Measurements from ENCODE around the gene GPR68. TPM values are rescaled to one million over a fixed set of nuclear protein-coding genes. Genes with fewer than 3 reads are reported as not detected.
A peak's percentile ranks its signal among the peaks of the same experiment; 100 is the strongest.

GPR68 gene
- total and polyA plus RNA-seq, 2 experiments from 2014 or later = 0.19 to 0.35 TPM

DNA sequence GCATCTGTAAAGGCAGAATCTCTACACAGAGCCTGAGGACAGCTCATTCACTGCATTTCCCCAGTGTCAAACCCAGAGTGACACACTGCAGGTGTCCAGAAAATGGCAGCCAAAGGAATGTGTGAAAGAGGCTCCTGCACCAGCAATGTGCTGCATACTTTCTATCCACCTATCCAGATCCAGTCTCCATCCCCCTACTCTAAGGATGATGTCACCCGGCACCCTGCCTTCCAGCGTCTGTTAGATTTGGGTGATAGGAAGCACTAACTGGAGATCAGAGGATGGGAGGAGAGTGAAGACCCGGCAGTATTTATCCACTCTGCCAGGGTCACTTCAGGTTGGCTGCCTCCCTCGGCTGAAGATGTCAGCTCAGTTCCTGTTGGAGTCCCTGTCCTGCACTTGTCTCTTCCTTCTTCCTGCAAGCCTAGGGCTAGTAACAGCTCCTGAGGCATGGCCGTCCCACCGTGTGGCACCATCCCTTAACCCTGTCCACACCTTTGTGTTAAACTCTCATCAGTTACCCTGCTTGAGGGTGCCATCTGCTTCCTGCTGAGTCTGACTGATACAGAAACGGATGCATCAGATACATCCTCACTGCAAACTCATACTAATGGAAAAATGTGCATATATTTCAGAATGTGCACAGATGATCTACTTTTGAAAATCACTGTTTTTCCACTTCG, 13.0 kb upstream of the GPR68 start:
- Histone ChIP-seq H3K4me2 (no peak overlapping the region), H3K4me1 (ENCODE audit: insufficient read depth) (peaks cover 7% of the 10 kb centered on the region), H4K20me1 (replicated peaks; ENCODE audit: insufficient read depth) (no peaks in the 10 kb centered on the region), H3K9me2 (ENCODE audit: insufficient read depth) (no peaks in the 10 kb centered on the region), H3K36me3 (ENCODE audit: insufficient read depth) (no peaks in the 10 kb centered on the region), H2AFZ (peak overlapping the region; percentile 47; the same call in 1 of the 2 replicates), H3F3A (replicated peaks; ENCODE audit: low read depth) (0 out of 2 replicates have a peak, but pooled peaks cover 5% of the 10 kb centered on the region), H3K4me3 (no peak overlapping the region), H3K79me2 (replicated peaks; ENCODE audit: insufficient read depth) (no peaks in the 10 kb centered on the region), H3K27me3 (ENCODE audit: insufficient read depth) (peaks cover 17% of the 10 kb centered on the region), H3K27ac (ENCODE audit: low read depth) (no peak overlapping the region)
- no peak for ATAC-seq
- H3K4me1 Mint-ChIP-seq = peaks cover 15% of the 10 kb centered on the region
- no peak for DNase-seq (ENCODE audit: low spot score)
- H3K36me3 Mint-ChIP-seq (ENCODE audit: low read depth) = no peaks in the 10 kb centered on the region
- H3K27me3 Mint-ChIP-seq (ENCODE audit: insufficient read depth, low read depth, poor library complexity) = peaks cover 18% of the 10 kb centered on the region
- no peaks in the 10 kb centered on the region; the same call in 2 of the 3 replicates for H3K9me3 Mint-ChIP-seq
- no peak overlapping the region for H3K4me3 Mint-ChIP-seq
- no peak overlapping the region for H3K27ac Mint-ChIP-seq
- TF ChIP-seq, protein P1, sequence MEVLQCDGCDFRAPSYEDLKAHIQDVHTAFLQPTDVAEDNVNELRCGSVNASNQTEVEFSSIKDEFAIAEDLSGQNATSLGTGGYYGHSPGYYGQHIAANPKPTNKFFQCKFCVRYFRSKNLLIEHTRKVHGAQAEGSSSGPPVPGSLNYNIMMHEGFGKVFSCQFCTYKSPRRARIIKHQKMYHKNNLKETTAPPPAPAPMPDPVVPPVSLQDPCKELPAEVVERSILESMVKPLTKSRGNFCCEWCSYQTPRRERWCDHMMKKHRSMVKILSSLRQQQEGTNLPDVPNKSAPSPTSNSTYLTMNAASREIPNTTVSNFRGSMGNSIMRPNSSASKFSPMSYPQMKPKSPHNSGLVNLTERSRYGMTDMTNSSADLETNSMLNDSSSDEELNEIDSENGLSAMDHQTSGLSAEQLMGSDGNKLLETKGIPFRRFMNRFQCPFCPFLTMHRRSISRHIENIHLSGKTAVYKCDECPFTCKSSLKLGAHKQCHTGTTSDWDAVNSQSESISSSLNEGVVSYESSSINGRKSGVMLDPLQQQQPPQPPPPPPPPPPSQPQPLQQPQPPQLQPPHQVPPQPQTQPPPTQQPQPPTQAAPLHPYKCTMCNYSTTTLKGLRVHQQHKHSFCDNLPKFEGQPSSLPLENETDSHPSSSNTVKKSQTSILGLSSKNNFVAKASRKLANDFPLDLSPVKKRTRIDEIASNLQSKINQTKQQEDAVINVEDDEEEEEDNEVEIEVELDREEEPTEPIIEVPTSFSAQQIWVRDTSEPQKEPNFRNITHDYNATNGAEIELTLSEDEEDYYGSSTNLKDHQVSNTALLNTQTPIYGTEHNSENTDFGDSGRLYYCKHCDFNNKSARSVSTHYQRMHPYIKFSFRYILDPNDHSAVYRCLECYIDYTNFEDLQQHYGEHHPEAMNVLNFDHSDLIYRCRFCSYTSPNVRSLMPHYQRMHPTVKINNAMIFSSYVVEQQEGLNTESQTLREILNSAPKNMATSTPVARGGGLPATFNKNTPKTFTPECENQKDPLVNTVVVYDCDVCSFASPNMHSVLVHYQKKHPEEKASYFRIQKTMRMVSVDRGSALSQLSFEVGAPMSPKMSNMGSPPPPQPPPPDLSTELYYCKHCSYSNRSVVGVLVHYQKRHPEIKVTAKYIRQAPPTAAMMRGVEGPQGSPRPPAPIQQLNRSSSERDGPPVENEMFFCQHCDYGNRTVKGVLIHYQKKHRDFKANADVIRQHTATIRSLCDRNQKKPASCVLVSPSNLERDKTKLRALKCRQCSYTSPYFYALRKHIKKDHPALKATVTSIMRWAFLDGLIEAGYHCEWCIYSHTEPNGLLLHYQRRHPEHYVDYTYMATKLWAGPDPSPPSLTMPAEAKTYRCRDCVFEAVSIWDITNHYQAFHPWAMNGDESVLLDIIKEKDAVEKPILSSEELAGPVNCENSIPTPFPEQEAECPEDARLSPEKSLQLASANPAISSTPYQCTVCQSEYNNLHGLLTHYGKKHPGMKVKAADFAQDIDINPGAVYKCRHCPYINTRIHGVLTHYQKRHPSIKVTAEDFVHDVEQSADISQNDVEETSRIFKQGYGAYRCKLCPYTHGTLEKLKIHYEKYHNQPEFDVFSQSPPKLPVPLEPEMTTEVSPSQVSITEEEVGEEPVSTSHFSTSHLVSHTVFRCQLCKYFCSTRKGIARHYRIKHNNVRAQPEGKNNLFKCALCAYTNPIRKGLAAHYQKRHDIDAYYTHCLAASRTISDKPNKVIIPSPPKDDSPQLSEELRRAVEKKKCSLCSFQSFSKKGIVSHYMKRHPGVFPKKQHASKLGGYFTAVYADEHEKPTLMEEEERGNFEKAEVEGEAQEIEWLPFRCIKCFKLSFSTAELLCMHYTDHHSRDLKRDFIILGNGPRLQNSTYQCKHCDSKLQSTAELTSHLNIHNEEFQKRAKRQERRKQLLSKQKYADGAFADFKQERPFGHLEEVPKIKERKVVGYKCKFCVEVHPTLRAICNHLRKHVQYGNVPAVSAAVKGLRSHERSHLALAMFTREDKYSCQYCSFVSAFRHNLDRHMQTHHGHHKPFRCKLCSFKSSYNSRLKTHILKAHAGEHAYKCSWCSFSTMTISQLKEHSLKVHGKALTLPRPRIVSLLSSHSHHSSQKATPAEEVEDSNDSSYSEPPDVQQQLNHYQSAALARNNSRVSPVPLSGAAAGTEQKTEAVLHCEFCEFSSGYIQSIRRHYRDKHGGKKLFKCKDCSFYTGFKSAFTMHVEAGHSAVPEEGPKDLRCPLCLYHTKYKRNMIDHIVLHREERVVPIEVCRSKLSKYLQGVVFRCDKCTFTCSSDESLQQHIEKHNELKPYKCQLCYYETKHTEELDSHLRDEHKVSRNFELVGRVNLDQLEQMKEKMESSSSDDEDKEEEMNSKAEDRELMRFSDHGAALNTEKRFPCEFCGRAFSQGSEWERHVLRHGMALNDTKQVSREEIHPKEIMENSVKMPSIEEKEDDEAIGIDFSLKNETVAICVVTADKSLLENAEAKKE (CRISPR knock-in tag; IDR thresholded peaks at IDR 0.05) = no peak
- TF ChIP-seq, protein P2, sequence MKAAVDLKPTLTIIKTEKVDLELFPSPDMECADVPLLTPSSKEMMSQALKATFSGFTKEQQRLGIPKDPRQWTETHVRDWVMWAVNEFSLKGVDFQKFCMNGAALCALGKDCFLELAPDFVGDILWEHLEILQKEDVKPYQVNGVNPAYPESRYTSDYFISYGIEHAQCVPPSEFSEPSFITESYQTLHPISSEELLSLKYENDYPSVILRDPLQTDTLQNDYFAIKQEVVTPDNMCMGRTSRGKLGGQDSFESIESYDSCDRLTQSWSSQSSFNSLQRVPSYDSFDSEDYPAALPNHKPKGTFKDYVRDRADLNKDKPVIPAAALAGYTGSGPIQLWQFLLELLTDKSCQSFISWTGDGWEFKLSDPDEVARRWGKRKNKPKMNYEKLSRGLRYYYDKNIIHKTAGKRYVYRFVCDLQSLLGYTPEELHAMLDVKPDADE (IDR thresholded peaks at IDR 0.05) = no peak
- no peak for TF ChIP-seq EZH2phosphoT487 (IDR thresholded peaks at IDR 0.05; ENCODE audit: unreplicated experiment)

DNA sequence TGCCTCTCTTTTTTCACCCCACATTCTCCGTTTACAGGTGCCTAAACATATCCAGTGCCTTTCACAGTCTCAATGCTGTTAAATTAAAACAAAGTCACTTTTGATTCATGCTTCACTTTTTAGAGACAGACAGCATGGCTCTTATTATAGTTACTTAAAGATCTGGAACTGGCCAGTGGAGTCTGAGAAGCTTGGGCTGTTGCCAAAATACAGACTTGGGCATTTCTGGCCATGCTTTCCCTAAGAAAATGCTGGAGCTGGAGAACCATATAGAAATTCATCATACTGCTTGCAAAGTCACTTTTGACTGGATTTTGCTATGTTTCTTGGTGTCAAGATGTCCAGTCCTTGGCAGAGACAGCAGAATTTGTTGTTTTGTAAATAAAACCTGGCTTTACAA, 12.2 kb upstream of the GPR68 start:
- Histone ChIP-seq H3K9me2 (ENCODE audit: insufficient read depth) (no peaks in the 10 kb centered on the region), H3K27me3 (ENCODE audit: insufficient read depth) (peaks cover 25% of the 10 kb centered on the region), H2AFZ (no peak overlapping the region), H3K4me2 (no peak overlapping the region), H3K4me3 (no peak overlapping the region), H3K4me1 (ENCODE audit: insufficient read depth) (peaks cover 9% of the 10 kb centered on the region), H3K36me3 (ENCODE audit: insufficient read depth) (no peaks in the 10 kb centered on the region), H4K20me1 (replicated peaks; ENCODE audit: insufficient read depth) (no peaks in the 10 kb centered on the region), H3F3A (replicated peaks; ENCODE audit: low read depth) (0 out of 2 replicates have a peak, but pooled peaks cover 5% of the 10 kb centered on the region), H3K79me2 (replicated peaks; ENCODE audit: insufficient read depth) (no peaks in the 10 kb centered on the region), H3K27ac (ENCODE audit: low read depth) (no peak overlapping the region)
- Mint-ChIP-seq H3K4me3 (no peak overlapping the region), H3K4me1 (peaks cover 15% of the 10 kb centered on the region), H3K36me3 (ENCODE audit: low read depth) (no peaks in the 10 kb centered on the region), H3K9me3 (no peaks in the 10 kb centered on the region; the same call in 2 of the 3 replicates), H3K27ac (no peak overlapping the region), H3K27me3 (ENCODE audit: insufficient read depth, low read depth, poor library complexity) (peaks cover 24% of the 10 kb centered on the region)
- DNase-seq (ENCODE audit: low spot score) (no peak), ATAC-seq (no peak)
- TF ChIP-seq ZNF114 (CRISPR knock-in tag; IDR thresholded peaks at IDR 0.05) (no peak), ZNF331 (CRISPR knock-in tag; IDR thresholded peaks at IDR 0.05; ENCODE audit: low read depth) (no peak), EZH2 (IDR thresholded peaks at IDR 0.05; ENCODE audit: low read depth, unreplicated experiment) (no peak), EZH2phosphoT487 (IDR thresholded peaks at IDR 0.05; ENCODE audit: unreplicated experiment) (no peak), CREB1 (CRISPR knock-in tag; IDR thresholded peaks at IDR 0.05; ENCODE audit: low read depth) (no peak)
- TF ChIP-seq, protein P2 (IDR thresholded peaks at IDR 0.05) = no peak
- TF ChIP-seq, protein P3, sequence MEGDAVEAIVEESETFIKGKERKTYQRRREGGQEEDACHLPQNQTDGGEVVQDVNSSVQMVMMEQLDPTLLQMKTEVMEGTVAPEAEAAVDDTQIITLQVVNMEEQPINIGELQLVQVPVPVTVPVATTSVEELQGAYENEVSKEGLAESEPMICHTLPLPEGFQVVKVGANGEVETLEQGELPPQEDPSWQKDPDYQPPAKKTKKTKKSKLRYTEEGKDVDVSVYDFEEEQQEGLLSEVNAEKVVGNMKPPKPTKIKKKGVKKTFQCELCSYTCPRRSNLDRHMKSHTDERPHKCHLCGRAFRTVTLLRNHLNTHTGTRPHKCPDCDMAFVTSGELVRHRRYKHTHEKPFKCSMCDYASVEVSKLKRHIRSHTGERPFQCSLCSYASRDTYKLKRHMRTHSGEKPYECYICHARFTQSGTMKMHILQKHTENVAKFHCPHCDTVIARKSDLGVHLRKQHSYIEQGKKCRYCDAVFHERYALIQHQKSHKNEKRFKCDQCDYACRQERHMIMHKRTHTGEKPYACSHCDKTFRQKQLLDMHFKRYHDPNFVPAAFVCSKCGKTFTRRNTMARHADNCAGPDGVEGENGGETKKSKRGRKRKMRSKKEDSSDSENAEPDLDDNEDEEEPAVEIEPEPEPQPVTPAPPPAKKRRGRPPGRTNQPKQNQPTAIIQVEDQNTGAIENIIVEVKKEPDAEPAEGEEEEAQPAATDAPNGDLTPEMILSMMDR (conservative IDR thresholded peaks at IDR 0.05; ENCODE audit: low read depth in 2 of 2) = no peak

Measured in GM23338 (cell line).